Amniotic stem cell (primary cell): ENCODE data around the gene GLRA1.

Experiments used
- DNase-seq: peaks from one replicate; lab custom pipeline; 2025; lab: John Stamatoyannopoulos, UW

Gene GLRA1

DNA sequence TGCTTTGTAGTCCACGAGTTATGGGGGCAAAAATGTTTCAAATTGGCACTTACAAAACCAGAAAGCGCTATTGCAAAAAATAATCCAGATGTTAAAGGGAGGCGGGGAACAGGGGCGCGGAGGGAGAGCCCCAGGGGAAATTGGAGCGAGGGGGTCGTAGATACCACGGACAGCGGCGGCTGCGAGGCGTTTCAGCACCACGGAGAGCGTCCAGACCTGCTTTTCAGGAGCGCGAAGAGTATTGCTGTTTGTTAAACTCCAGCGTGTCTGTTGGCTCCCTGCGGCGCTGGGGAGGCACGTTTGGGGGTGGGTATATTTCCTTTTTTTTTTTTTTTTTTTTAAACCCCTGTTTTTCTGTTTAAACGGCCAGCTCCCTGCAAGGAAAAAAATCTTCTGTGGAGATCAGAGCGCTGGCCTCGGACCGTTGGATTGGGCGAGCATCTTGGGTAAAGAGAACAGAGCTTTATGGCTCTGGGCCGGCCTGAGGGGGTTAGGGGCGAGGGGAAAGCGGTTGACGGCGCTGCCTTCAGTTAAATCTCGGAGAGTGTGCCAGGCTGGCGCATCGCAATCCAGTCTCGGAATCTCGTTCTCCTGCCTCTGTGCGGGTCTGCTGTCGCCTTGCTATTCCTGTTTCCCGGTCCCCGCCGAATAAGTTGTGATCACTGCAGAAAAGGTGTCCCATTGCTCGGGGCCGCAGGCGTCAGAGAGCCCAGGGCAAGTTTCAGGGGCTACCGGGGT, at the start of gene GLRA1:
Gene GLRA1, minus strand, starts transcription at position 288 of the 738 bp plus-strand sequence. CDS start 302 bp downstream, outside the sequence.
- DNase-seq, result no peak

DNA sequence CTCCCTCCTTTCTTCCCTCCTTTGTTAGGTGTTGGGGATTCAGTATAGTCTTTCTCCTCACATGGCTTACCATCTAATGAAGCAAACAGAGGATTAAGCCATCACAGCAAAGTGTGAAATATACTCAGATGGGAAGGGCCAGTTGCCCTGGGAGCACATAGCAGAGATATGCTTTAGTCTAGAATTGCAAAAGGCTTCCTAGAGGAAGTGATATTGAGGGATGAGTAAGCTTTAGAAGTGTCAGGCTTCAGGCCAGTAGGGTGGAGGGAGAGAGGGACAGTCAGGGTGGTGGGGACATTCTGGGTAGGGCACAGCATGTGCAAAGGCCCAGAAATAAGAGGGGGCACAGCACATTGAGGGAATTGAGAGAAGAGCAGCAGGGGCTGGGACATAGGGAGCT, 46.2 kb upstream of the GLRA1 start:
- no peak for DNase-seq

DNA sequence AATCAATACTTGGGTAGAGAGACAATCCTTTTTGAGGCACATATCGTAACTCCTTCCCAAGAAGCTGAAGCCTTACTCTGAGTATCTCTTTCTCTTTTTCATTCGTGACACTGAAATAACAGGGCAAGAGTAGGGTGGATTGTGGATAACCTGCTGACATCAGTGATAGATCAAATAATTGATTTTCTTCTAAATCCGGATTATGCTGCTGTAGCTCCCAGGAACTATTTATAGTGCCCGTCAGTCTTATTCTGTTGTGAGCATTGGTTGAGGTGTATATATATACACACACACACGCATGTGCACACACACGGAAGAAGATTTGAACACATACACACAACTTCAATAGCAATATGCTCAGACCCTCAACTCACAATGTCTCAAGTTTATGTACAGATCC, 43.2 kb upstream of the GLRA1 start:
- DNase-seq, result no peak

DNA sequence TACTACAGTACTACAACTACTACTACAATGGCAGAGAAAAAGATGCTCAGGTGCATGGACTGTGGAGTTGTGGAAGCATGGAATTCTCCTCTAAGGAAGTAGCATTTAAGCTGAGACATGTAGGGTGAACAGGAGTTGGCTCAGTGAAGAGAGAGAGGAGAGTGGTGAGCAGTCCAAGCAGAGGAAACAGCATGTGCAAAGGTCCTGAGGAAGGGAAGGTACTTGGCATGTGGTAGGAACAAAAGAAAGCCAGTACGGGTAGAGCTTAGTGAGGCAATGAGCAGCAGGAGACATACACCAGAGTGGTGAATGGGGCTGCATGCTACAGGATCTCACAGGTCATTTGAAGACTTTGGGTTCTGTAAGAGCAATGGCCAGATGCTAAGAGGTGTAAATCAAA, 41.4 kb upstream of the GLRA1 start:
- DNase-seq, result no peak

DNA sequence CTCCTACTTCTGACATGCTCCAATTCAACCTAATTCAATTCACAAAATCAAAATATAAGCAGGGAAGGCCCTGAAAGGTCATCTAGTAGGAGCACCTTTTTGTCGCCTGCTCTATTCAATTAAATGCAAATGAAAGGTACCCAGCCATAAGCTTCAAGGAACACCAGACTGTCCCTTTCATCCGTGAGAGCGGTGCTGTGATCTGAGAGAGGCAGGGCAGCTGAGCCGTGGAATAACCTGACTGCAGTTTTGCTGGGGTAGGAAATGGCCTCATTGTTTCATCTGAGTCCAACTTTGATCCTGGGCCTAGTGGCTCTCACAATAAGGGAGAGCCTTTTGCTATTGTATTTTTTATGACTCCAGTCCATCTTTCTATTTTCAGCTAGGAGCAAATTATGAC, 39.8 kb upstream of the GLRA1 start:
- DNase-seq, result no peak

DNA sequence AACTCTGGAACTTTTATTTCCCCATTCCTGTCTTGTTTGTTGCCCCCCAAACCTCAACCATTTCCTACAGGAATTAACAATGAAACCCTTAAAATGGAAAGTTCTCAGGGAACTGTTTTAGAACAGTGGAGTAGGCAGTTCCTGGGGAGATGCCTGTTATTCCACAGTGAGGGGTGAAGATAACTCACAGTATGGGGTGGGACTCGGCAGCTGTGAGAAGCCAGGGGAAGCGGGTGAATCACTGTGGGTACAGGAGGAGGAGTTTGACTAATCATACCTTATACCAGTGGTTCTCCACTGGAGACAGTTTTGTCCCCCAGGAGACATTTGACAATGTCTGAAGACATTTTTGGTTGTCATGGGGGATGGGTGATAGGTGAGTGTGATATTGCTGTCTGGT, 36.9 kb upstream of the GLRA1 start:
- DNase-seq, result no peak

DNA sequence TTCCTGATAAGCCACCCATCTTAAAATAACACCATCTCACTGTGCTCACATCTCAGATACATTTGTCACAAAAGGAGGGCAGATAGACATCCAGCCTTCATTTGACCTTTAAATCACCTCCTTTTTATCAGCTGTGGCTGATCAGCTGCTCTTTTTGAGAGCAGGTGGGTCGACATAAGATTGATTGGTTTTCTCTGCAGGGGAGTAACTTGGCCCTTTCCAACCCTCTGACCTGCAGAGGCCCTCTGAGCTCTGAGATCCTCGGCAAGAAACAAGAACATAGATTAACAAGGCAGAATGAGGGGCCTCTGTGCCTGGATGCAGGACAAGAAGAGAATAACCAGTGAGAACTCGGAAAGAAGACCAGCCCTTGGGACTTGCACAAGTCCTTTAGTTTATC, 33.5 kb upstream of the GLRA1 start:
- DNase-seq, result no peak

DNA sequence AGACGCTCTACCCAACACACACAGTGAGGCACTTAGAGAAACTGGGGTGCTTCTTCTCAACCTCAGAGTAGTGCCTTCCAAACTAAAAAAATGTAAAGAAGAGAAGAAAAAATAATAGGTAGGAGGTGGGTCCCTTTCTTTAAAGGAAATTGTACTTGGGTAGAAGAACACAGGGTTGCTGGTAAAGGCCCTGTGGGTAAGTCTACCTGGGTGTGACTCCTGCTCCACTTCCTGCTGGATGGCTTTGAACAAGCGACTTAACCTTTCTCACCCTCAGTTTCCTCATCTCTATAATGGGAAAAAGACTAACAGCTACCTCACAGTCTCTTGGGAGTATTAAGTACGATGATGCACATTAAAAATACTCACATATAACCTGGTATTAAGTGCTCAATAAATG, 32.1 kb upstream of the GLRA1 start:
- DNase-seq, result no peak

DNA sequence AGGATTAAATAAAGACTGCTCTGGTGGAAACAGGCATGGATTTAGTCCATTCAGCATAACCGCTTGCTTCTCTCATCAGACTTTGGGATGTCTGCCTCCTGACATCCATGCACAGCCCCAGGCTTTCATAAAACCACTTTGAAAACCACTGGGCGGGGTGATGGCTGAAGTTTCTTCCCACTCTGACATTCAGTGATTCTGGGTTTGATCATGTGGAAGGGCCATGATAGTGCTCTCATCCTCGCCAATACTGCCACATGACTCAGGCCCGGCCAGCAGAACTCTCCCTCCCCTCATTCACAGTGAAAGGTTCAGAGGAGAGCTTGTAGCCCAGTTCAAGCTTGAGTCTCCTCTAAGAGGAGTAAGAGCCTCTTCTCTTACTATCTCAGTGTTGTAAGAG, 29.6 kb upstream of the GLRA1 start:
- no peak for DNase-seq

DNA sequence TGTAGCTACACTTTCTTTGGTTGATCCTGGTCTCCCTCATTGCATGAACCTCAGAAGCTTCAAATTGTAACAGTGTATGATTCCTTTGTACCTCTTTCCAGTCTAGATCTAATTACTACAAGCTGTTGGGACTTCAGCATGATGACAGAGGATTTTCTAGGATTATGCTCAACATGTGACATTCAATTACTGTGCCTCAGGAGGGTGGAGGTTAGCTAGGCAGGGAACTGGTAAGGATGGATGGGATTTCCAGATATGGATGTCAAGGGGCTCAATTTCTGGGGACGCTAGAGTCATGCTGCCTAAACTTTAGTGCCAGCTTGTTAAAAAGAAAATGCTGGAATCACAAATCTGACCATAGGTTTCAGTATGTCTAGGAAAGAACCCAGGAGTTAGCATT, 29.2 kb upstream of the GLRA1 start:
- DNase-seq, result no peak

DNA sequence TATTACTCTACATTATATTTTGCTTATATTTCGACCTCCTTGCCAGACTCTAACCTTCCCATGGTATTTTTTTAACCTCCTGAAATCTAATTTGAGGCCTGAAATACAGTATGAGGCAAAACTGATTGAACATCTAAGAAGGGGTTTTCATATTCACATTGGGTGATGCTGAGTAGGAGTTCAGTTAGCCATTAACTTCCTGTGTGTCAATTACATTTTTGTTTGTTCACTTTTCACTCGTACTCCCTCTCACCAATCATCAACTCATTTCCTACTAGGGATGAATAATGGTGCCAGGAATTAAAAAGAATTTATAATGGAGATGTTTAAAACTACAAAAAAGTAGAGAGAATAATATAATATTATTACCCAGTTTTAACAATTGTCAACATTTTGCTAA, 27.6 kb upstream of the GLRA1 start:
- no peak for DNase-seq

DNA sequence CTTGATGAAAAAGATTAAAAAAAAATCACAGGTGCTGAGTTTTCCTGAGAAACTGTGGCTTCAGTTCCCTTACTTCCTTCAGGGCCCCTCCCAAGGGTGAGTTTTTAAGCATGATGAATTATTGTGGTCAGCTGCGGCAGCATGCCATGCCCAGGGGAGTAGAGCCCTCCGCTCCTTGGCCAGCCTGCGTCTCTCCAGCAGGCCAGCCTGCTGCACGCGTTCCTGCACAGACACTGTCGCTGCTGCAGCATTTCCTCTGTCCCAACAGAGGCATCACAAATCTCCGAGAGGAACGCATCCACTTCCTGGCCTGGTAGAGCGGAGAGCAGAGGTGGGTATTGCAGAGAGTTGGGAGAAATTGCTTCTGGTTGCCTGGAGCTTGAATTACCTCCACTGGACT, 26.1 kb upstream of the GLRA1 start:
- DNase-seq, result no peak

DNA sequence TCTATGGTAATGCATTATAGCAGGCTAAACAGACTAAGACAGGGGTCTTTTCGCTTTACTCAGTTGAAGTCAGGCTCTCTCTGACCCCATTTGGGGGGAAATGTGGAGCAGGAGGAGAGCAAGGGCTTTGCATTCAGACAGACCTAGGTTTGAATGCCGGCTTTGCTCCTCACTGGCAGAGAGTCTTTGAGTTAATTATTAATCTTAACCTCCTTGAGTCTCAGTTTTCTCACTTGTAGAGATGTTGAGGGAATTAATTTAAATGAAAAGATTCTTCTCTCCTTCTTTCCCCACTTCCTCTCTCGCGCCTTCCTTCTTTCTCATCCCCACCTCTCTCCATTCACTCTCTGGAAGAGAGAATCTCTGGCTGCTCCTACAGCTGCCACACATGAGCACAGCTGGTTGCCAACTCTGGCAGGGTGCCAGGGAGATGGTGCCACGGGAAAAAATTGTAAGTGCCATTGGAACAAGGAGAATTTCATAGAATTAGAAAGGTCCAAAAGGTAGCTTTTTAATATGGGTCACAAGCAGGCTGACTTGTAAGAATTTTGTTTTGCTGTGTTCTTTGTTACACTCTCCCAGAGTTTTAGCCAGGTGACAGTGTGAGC, 25.2 kb upstream of the GLRA1 start:
- DNase-seq, result no peak

DNA sequence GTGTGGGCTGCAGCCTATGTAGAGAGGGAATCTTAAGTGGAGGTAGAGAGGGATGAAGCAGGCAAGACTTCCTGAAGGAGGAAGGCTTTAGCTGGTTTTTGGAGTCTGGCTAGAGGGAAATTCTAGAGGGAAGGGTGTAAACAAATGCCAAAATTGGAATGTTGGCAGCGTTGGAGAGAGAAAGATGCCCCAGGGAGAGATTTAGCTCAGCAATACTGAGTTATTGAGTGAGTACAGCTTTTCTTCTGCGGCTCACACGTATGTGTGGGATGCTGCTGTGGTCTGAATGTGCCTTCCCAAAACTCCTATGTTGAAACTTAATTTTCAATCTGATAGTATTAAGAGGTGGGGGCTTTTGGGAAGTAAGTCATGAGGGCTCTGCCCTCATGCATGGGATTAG, 24.5 kb upstream of the GLRA1 start:
- no peak for DNase-seq

DNA sequence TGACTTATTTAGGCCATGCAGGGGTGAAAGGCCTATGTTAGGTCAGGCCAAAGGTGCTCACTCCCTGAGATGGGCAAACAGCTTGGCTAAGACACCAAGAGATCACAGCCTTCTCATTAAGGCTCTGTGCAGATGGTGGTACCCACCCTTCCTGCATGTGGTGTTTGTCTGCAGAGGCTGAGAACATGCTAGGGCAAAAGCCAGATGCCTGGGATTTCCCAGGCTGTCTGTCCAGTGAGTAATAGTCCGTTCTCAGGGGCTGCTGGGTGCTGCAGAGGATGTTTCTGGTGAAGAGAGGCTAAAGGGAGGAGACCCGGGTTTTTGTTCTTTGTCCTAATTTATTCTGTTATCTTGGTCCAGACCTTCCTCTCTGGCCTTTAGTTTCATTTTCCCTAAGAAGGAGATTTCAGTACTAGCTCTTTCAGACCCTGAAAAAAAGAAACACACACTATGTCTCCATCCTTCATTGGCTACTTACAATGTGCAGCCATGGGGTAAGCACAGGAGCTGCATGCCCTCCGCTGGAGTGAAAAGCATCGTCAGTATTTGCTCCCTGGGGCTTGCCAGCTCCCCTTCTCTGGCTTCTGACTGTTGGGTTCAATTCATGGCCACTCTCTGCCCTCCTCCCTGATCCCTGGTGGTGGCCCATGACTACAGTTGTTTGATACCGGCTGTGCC, 23.4 kb upstream of the GLRA1 start:
- no peak for DNase-seq

DNA sequence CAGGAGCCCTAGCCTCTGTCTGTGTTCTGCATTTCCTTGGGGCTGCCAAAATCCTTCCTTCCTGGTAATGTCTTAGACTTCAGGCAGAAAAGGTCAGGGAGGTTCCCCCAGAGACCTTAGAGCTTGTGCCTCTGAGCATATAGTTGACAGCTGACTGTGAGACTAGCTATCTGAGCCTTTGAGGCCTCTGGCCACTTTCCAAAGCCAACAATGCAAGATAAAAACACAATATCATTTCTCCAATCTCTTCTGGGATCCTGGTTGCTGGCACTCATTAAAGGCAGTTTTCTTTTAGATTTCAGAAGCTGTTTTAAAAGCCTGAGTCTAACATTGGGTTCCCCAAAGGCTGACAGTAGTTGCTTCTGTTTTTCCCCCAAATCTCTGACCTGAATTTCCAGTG, 13.2 kb upstream of the GLRA1 start:
- no peak for DNase-seq

DNA sequence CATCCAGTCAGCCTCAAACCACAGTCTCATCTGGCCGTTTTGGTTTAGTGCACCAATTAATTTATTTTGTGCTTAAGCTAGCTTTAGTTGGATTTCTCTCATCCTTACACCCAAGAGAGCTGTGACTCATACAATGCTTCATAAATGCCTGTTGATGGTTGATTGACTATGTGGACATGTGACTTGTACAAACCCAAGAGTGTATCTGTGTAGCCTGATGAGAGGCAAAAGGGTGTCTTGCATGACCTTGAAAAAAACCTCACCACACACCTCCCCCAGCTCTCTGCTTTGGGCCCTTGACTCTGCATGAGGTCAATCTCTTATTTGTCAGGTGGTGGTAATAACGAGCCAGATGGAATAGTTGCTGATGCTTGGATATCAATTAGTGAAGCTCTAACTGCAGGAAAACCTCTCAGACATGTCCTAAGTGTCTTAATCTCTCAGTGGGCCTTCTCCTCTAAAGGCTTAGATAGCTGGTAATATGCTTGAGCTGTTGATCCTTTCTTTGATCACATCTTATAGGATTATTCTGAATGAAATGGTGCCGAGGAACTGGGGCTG, 10.6 kb upstream of the GLRA1 start:
- DNase-seq, result no peak

DNA sequence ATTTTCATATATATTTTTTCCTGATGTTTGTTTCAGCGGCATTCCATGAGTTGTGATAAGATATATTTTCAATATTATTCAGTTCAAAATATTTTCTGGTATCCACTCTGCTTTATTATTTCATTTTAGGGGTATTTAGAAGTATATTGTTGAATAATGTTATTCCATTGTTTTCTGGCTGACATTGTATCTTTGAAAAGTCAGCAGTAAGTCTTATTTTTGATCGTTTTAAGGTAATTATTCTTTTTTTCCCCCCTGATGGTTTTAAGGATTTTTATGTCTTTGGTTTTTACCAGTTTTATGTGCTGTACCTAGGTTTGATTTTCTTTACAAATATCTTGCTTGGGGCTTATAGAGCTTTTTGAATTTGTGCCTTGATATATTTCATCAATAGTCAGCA, 6.6 kb upstream of the GLRA1 start:
- DNase-seq, result no peak

DNA sequence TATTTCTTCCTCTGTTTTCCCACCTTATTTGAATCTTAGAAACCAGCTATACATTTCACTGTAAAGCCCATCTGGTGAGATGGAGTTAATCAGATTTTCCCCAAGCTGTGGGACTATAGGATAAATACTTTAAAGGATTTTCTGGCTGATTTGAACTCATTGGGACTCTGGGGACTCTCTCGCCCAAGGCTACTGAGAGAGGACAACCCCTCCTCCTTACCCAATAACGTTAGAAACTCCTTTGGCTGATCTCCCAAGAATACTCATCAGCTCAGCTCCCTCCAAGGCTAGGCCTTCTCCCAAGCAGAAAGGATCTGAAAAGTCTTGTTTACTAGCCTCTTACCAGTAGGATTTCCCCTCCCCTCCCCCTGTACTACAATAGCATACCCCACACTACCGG, 1.5 kb upstream of the GLRA1 start:
- DNase-seq, result no peak

DNA sequence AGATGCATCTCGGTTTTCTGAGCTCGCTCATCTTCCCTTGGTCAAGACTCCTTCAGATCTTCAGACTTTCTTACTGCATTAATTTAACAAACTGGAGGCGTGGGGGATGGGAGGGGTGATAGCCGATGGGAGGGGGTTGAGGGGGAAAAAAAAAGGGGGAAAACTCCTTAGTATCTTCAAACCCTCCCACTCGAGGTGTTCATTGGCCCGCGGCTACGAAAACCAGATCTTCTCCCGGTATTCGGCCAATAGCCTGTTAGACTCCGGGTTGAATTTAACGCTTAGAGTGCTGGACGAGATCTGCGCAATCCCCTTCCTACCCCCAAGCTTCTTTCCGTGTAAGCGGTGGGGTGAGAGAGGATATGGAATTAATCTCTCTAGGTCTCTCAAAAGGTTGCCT, 689 bp upstream of the GLRA1 start:
- no peak for DNase-seq

DNA sequence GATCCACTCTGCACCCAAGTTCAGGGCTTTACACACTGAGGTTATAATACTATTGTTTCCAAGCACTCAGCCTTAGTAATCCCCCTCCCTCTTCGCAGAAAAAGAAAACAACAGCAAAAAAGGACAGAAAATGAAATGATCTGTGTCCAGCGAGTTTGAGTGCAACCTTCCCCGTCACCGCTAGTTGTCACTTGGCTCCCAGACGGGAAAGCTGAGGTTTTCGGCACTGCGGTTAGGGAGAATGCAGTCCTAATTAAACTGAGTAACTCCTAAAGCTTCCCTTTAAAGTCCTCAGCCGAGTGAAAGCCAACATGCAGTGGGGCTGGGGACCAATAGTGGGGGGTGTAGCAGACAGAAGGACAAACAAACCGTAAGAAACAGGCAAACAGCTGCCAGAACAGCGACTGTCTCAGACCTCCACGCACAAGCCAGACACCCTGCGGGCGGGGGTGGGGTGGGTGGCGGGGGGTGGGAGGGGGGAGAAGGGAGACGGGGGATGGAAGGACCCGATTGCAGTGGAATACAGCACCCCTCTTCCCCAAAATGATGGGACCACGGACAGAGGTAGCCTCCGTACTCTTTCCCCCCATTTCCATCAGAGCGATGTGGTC, 680 bp downstream of the GLRA1 start:
- DNase-seq, result no peak

DNA sequence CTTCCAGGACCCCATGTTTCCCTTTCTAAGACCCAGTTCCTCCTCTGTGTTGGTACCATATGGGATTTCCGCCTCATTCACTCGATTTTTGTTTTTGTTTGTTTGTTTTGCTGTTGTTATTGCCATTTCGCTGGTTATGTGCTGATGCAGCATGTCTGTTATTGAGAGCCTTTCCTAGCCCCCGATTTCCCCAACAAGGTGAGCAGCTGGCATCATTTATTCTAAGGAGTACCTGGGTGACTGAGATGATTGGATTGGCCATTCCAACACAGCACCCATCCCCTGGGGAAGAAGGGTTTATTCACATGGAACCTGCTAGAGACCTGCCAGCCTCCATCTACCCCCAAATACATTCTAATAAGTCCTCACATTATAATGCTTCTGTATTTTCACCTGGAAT, 2.7 kb downstream of the GLRA1 start:
- no peak for DNase-seq

DNA sequence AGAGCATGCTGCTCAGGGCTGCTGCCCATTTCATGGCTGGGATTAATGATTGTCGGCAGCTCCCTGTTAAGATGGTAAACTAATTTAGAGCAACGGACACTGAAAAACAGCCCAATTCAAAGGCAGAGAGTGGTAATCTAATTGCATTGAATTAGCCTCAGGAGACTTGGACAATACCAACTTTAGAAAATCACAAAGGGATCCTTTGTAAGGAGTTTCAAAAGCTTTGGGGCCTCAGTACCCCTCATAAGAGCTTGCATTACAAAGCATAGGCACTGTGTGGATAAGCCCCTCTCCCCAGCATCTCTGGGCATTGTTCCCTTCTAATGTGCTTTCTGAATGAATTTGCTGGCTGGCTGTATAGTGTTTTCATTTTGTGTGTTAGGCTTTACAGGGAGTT, 6.7 kb downstream of the GLRA1 start:
- no peak for DNase-seq
